A549 treated with CpdA at 1 μM for 4 hours (cell line): ENCODE measurements around the gene TNKS1BP1. TPM values are rescaled to one million over a fixed set of nuclear protein-coding genes. Genes with fewer than 3 reads are reported as not detected.

Experiments used
- total RNA-seq: library from RNA; stranded (reverse); fragments of 200-300 nt; extraction: Qiagen RNA extraction; gene quantifications from 5 replicates; pipeline ENCODE4 v1.2.3, GENCODE V29; 2022; ENCODE audit warnings: low read depth

Gene TNKS1BP1, protein sequence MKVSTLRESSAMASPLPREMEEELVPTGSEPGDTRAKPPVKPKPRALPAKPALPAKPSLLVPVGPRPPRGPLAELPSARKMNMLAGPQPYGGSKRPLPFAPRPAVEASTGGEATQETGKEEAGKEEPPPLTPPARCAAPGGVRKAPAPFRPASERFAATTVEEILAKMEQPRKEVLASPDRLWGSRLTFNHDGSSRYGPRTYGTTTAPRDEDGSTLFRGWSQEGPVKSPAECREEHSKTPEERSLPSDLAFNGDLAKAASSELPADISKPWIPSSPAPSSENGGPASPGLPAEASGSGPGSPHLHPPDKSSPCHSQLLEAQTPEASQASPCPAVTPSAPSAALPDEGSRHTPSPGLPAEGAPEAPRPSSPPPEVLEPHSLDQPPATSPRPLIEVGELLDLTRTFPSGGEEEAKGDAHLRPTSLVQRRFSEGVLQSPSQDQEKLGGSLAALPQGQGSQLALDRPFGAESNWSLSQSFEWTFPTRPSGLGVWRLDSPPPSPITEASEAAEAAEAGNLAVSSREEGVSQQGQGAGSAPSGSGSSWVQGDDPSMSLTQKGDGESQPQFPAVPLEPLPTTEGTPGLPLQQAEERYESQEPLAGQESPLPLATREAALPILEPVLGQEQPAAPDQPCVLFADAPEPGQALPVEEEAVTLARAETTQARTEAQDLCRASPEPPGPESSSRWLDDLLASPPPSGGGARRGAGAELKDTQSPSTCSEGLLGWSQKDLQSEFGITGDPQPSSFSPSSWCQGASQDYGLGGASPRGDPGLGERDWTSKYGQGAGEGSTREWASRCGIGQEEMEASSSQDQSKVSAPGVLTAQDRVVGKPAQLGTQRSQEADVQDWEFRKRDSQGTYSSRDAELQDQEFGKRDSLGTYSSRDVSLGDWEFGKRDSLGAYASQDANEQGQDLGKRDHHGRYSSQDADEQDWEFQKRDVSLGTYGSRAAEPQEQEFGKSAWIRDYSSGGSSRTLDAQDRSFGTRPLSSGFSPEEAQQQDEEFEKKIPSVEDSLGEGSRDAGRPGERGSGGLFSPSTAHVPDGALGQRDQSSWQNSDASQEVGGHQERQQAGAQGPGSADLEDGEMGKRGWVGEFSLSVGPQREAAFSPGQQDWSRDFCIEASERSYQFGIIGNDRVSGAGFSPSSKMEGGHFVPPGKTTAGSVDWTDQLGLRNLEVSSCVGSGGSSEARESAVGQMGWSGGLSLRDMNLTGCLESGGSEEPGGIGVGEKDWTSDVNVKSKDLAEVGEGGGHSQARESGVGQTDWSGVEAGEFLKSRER (N-terminal part only)
- 73.8 to 96.5 TPM (median 82.8 TPM) in 5 replicates for total RNA-seq

DNA sequence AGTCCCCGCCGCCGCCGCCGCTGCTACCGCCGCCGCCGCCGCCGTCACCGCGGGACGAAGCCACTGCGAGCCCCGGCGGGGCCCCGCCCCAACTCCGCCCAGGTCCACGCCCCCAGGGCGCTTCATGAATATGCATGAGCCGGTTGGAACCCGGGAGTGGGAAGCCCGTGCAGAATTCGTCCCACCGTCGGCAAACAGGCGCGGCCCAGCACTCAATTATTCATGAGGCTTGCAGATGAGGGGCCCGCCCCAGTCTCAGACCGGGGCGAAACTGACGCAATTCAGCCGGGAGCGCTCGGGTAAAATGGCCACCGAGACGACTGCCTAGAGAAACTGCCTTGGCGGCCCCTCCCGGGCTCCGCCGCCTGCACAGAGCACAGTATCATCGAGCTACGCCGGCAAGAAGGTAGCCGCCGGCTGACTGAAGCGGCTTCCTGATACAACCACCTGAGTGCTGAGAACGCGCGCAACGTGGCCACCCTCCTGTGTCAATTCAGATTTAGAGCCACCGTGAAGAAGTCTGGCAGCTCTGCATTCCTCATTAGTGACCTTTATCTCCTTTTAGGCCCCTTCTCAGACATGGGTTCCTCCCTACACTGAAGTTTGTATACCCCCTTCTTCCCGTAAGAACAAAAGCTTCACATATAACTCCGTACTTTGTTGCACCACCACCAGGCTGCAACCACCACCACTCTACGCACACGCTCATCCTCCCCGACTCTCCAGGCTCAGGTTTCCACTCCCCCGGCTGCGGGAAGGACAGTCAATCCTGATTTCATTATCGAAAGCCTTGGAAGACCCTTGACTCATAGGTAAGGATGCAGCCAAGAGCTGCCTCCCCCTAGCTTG lies at the start of gene TNKS1BP1:
Gene TNKS1BP1 (minus strand): TSS at position 67 of the 849 bp plus-strand sequence. CDS start 3,067 bp downstream, outside the sequence.

DNA sequence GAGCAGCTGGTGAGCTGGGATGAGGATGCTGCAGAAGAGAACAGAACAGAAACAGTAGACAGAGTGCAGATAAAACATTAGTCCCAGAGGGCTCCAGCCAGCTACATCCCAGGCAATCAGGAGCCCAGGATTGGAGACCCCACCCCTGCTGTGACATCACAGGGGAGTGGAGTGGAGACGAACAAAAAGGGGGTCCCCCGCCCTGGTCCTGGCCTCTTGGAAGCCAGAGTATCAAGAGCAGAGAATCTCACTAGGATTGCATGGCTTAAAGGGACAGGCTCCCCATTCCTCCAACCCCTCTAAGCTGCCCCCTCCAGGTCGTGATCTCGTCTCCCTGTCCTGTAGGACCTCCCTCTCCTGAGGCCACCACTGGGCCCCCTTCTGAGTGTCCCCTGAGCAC lies 13.4 kb upstream of the TNKS1BP1 start, which contains the start of gene P2RX3:
Gene P2RX3 (plus strand): TSS at position 211 of the 400 bp plus-strand sequence. CDS start 199 bp downstream, outside the sequence.

DNA sequence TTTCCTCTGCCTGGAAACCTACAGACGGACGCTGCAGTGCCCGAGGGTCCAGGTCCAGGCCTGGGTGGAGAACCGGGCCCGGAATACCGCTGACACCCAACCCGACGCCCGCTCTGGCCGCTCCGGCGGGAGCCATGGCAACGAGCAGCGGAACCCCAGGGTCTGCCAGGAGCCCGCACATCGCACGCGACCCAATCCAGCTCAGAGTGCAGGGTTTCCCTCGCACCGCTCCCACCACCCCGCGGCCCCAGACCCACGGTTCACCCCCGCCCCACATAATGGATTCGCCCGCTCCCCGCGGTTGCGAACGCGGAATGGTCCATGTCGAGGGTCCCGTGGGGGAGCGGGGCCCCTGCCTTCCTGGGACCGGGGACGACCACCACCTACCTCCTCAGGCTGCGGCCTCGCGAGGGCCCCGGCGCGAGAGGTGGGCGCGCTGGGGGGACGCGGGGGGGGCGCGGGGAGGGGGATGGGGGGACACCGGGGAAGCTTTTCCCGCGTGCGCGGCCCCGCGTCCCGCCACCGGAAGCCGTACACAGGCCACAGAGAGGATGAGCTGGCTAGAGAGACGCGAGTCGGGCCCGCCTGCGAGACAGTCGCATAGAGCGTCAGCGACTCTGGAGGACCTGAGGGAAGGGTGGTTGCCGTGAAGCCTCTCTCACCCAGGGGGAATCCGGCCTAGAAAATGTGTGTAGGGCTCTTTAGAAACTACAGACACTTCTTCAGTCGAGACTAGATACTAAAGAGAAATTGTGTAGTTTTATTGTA lies 10.8 kb upstream of the TNKS1BP1 start, which contains the start of gene SSRP1:
Gene SSRP1 (minus strand): TSS at position 550 of the 768 bp plus-strand sequence. CDS start 771 bp downstream, outside the sequence.

Other genes with a start within 250 kb of the TNKS1BP1 start
- gene LRRC55, start 143.0 kb downstream of the TNKS1BP1 start, total RNA-seq = 0.01 TPM in 1 of 5 replicates, not detected in the others
- 0.03 to 0.12 TPM (median 0.08 TPM) in 4 of 5 replicates, not detected in the other for gene APLNR, start 87.7 kb downstream of the TNKS1BP1 start, total RNA-seq
- gene SSRP1, start 10.9 kb upstream of the TNKS1BP1 start, total RNA-seq = 220 to 267 TPM (median 233 TPM) in 5 replicates
- 0.16 to 0.31 TPM (median 0.19 TPM) in 5 replicates for gene P2RX3, start 13.4 kb upstream of the TNKS1BP1 start, total RNA-seq
- not detected in 5 replicates for gene PRG3, start 56.2 kb upstream of the TNKS1BP1 start, total RNA-seq
- gene PRG2, start 65.7 kb upstream of the TNKS1BP1 start, total RNA-seq = 0.07 TPM in 1 of 5 replicates, not detected in the others
- gene SLC43A3, start 102.2 kb upstream of the TNKS1BP1 start, total RNA-seq = 0.28 to 0.74 TPM (median 0.33 TPM) in 5 replicates
- gene RTN4RL2, start 135.6 kb upstream of the TNKS1BP1 start, total RNA-seq = 72.6 to 128 TPM (median 115 TPM) in 5 replicates
- 2.8 to 4.0 TPM (median 3.8 TPM) in 5 replicates for gene SLC43A1, start 190.8 kb upstream of the TNKS1BP1 start, total RNA-seq
- gene TIMM10, start 205.8 kb upstream of the TNKS1BP1 start, total RNA-seq = 159 to 183 TPM (median 179 TPM) in 5 replicates
- not detected in 5 replicates for gene SMTNL1, start 212.6 kb upstream of the TNKS1BP1 start, total RNA-seq
- 27.0 to 32.5 TPM (median 30.1 TPM) in 5 replicates for gene UBE2L6, start 242.7 kb upstream of the TNKS1BP1 start, total RNA-seq